DOHH2 (cell line): Measurements from ENCODE around the gene MYL4.

Experiments used
- H3F3A ChIP-seq: fragments of 200-600 bp; sonication (generic), shearing (Covaris generic); 2 replicates; pipeline ENCODE4 v1.6.0; 2016; ENCODE audit warnings: antibody characterized with exemption, mild to moderate bottlenecking; ENCODE audit not compliant: control insufficient read depth, insufficient read depth
- H3K27ac ChIP-seq: fragments of 200-600 bp; sonication (generic); 2 replicates; pipeline ENCODE4 v1.5.1; 2014; ENCODE audit warnings: low read depth, mild to moderate bottlenecking, low read length, moderate library complexity
- H3K27me3 ChIP-seq: fragments of 200-600 bp; sonication (generic); 2 replicates; pipeline ENCODE4 v1.6.1; 2014; ENCODE audit warnings: mild to moderate bottlenecking, low read length, mixed read lengths; ENCODE audit not compliant: control insufficient read depth
- H3K36me3 ChIP-seq: fragments of 200-600 bp; sonication (generic); 2 replicates; pipeline ENCODE4 v1.6.1; 2014; ENCODE audit warnings: mild to moderate bottlenecking, low read length, moderate library complexity, mixed read lengths; ENCODE audit not compliant: control insufficient read depth
- H3K4me1 ChIP-seq: fragments of 200-600 bp; sonication (generic); 2 replicates; pipeline ENCODE4 v1.6.1; 2014; ENCODE audit warnings: mild to moderate bottlenecking, low read length, mixed read lengths; ENCODE audit not compliant: control insufficient read depth
- H3K4me2 ChIP-seq: fragments of 200-600 bp; sonication (generic); 2 replicates; pipeline ENCODE4 v1.6.0; 2014; ENCODE audit warnings: mild to moderate bottlenecking, low read length, moderate library complexity
- H3K4me3 ChIP-seq: fragments of 200-600 bp; sonication (generic); 2 replicates; pipeline ENCODE4 v1.5.1; 2014; ENCODE audit warnings: mild to moderate bottlenecking, low read length, mixed read lengths
- H3K79me2 ChIP-seq: fragments of 200-600 bp; sonication (generic); 2 replicates; pipeline ENCODE4 v1.6.1; 2014; ENCODE audit warnings: mild to moderate bottlenecking, low read length, mixed read lengths; ENCODE audit not compliant: control insufficient read depth
- H3K9me2 ChIP-seq: fragments of 200-600 bp; sonication (generic); replicated peaks from 2 replicates; pipeline ENCODE4 v1.6.1; 2014; ENCODE audit warnings: mild to moderate bottlenecking, low read length, mixed read lengths; ENCODE audit not compliant: control insufficient read depth
- H3K9me3 ChIP-seq: fragments of 200-600 bp; sonication (generic); 2 replicates; pipeline ENCODE4 v1.6.1; 2014; ENCODE audit warnings: antibody characterized with exemption, low read length, mixed read lengths; ENCODE audit not compliant: control insufficient read depth, insufficient read depth
- H4K20me1 ChIP-seq: fragments of 200-600 bp; sonication (generic); 2 replicates; pipeline ENCODE4 v1.6.0; 2014; ENCODE audit warnings: low read depth, mild to moderate bottlenecking, antibody characterized with exemption, low read length, moderate library complexity; ENCODE audit not compliant: control insufficient read depth, insufficient read depth
- EZH2phosphoT487 ChIP-seq: fragments of 200-600 bp; sonication (generic); IDR thresholded peaks from 2 replicates; pipeline ENCODE4 v1.6.1; 2017; ENCODE audit warnings: borderline replicate concordance, mild to moderate bottlenecking, antibody characterized with exemption, low read length, moderate library complexity, mixed read lengths
- TF ChIP-seq, protein P1 (sequence below): fragments of 200-600 bp; sonication (generic); IDR thresholded peaks from one replicate; pipeline ENCODE4 v1.5.1; 2014; ENCODE audit warnings: antibody characterized with exemption, mild to moderate bottlenecking, low read depth, low read length; ENCODE audit not compliant: poor library complexity, severe bottlenecking

The MYL4 gene

DNA sequence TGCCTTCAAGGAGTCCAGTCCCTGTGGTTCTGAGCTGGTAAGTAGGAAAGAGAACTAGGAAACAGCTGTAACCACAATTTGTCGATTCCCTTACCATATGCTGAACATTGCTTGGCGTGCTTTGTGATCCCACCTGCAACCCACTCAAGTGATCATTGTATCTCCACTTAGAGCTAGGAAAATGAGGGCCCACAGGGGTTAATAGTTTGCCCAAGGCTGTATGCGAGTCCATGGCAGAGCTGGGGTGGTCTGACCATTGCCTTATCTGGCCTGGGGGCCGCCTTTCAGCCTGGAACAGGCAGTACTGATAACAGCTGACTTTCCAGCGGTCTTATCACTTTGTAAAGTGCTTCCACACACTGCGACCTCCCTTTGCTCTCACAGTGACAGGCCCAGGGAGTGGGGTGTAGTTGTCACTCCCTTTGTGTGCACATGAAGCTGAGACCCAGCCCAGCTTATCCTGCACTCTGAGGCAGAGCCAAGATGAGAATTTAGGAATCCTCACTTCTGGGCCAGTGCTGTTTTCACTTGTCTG is 9.8 kb downstream of the MYL4 start:
- H3K36me3 ChIP-seq = no peaks in the 10 kb centered on the region
- no peaks in the 10 kb centered on the region for H3F3A ChIP-seq
- no peaks in the 10 kb centered on the region for H3K27me3 ChIP-seq
- no peak overlapping the region for H3K4me3 ChIP-seq
- peaks cover 4% of the 10 kb centered on the region for H3K9me3 ChIP-seq
- no peaks in the 10 kb centered on the region for H4K20me1 ChIP-seq
- peaks cover 11% of the 10 kb centered on the region for H3K4me1 ChIP-seq
- TF ChIP-seq, protein P1, sequence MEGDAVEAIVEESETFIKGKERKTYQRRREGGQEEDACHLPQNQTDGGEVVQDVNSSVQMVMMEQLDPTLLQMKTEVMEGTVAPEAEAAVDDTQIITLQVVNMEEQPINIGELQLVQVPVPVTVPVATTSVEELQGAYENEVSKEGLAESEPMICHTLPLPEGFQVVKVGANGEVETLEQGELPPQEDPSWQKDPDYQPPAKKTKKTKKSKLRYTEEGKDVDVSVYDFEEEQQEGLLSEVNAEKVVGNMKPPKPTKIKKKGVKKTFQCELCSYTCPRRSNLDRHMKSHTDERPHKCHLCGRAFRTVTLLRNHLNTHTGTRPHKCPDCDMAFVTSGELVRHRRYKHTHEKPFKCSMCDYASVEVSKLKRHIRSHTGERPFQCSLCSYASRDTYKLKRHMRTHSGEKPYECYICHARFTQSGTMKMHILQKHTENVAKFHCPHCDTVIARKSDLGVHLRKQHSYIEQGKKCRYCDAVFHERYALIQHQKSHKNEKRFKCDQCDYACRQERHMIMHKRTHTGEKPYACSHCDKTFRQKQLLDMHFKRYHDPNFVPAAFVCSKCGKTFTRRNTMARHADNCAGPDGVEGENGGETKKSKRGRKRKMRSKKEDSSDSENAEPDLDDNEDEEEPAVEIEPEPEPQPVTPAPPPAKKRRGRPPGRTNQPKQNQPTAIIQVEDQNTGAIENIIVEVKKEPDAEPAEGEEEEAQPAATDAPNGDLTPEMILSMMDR = no peak
- no peak for TF ChIP-seq EZH2phosphoT487
- no peaks in the 10 kb centered on the region for H3K9me2 ChIP-seq
- H3K27ac ChIP-seq = no peak overlapping the region
- no peaks in the 10 kb centered on the region for H3K79me2 ChIP-seq
- no peak overlapping the region for H3K4me2 ChIP-seq

DNA sequence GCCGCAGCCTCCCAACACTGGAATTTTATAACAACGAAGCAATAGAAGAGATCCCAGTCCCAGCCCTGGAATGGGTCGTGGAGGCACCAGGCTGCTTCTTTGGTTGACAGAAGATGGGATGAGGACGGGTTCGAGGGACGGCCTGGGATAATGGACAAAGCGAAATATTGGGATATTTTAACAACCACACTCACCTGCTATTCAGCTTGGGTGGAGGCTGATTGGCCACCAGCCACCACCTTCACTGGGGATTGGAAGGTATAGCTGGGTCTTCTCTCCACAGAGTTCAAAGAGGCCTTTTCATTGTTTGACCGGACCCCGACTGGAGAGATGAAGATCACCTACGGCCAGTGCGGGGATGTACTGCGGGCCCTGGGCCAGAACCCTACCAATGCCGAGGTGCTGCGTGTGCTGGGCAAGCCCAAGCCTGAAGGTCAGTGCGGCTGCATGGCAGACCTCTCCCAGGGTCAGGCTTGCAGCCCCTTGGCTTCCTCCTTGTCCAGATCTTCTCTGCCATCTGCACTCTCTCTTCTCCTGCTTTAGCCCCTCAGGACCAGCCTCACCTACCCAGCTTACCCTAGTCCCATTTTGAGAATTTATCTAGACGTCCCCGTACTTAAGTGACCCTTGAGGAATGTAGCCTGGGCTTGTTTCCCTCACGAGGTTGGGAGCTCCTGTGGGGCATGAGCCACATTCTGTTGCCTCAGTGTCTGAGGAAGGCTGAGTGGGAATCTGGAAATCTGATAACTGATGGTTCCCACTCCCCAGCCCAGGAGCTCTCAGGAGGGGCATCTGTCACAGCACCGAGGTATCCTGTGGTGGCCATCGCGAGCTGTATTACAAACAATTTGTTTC is 10.7 kb downstream of the MYL4 start:
- no peak overlapping the region for H3K4me2 ChIP-seq
- no peaks in the 10 kb centered on the region for H3K36me3 ChIP-seq
- no peaks in the 10 kb centered on the region for H3F3A ChIP-seq
- H3K79me2 ChIP-seq = no peaks in the 10 kb centered on the region
- no peaks in the 10 kb centered on the region for H3K9me2 ChIP-seq
- no peak overlapping the region for H3K27ac ChIP-seq
- H4K20me1 ChIP-seq = no peaks in the 10 kb centered on the region
- H3K4me1 ChIP-seq = peaks cover 11% of the 10 kb centered on the region
- H3K27me3 ChIP-seq = no peaks in the 10 kb centered on the region
- no peak overlapping the region for H3K4me3 ChIP-seq
- TF ChIP-seq EZH2phosphoT487 = no peak
- TF ChIP-seq, protein P1 = no peak
- peaks cover 5% of the 10 kb centered on the region for H3K9me3 ChIP-seq

DNA sequence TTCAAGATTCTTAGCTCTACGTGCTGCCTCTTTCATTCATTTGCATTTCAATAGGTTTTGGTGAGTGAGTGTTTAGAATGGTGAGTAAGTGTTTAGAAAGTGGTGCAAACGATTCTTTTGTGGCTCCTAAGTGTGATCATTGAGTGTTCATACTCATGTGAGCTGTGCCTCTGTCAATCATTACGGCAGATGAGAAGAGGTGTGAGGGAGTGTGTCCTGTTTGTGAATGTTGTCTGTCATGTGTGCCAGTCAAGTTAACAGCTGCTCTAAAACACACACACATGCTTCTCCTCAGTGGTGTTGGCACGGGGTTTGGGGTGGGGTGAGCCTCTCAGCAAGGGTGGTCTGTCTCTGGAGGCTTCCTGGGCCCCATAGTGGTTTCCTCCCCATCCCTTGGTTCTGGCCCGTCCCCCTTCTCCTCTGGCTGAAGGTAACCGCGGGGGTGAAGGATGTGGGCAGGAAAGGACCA is 11.4 kb downstream of the MYL4 start:
- H3K4me1 ChIP-seq = peaks cover 11% of the 10 kb centered on the region

More for the DNA sequence above, 11.4 kb downstream of the MYL4 start:
- H3K9me2 ChIP-seq = no peaks in the 10 kb centered on the region
- no peaks in the 10 kb centered on the region for H3K36me3 ChIP-seq
- H3K4me3 ChIP-seq = no peak overlapping the region
- H4K20me1 ChIP-seq = no peaks in the 10 kb centered on the region
- TF ChIP-seq EZH2phosphoT487 = no peak
- TF ChIP-seq, protein P1 = no peak
- no peaks in the 10 kb centered on the region for H3K79me2 ChIP-seq
- H3K27ac ChIP-seq = no peak overlapping the region
- H3K4me2 ChIP-seq = no peak overlapping the region
- peaks cover 5% of the 10 kb centered on the region for H3K9me3 ChIP-seq
- H3K27me3 ChIP-seq = no peaks in the 10 kb centered on the region
- no peaks in the 10 kb centered on the region for H3F3A ChIP-seq
